K562 (cell line): Measurements from ENCODE around the gene OPHN1. TPM values are rescaled to one million over a fixed set of nuclear protein-coding genes. Genes with fewer than 3 reads are reported as not detected.

Experiments
- ATAC-seq: fragments of 200-7000 bp; cut with Tn5 transposase; 3 replicates; pipeline ENCODE4 v1.9.1; 2020; ENCODE audit warnings: moderate library complexity
- BruUV-seq: library from RNA; stranded (reverse); fragments of 400-500 nt; replicated peaks from 2 replicates; lab custom pipeline; 2021; lab: Mats Ljungman, UMichigan
- CTCF ChIA-PET: fragments of 300-600 bp; formaldehyde crosslinking; extraction: SDS; loops from one replicate; lab custom pipeline; 2021; ENCODE audit warnings: low intra/inter-chr PET ratio; lab: Yijun Ruan, JAX
- POLR2A ChIA-PET: fragments of 300-600, 350-650 bp; sonication (Branson Sonifier 250); formaldehyde crosslinking; extraction: SDS; loops from one replicate; lab custom pipeline; 2021; ENCODE audit warnings: antibody characterized with exemption, inconsistent platforms; lab: Yijun Ruan, JAX
- DNase-seq, 4 experiments: peaks; one replicate each; pipeline versions ENCODE4 v3.0.0 to v3.0.0-alpha.2; 2011 to 2018; ENCODE audit warnings: low spot score in 3 of 4, mixed read lengths in 3 of 4; ENCODE audit errors: extremely low read depth in 1 of 4
- FAIRE-seq: peaks from 2 replicates; lab custom pipeline; 2011; peaks lifted over from hg19 to GRCh38; lab: Jason Lieb, UNC
- H2AFZ ChIP-seq: 2 replicates; pipeline ENCODE4 v1.6.0; 2011; ENCODE audit warnings: low read depth, low read length, control low read depth, inconsistent platforms
- H3K27ac ChIP-seq: fragments of 200-600 bp; 3 replicates; pipeline ENCODE4 v1.8.0; 2011; ENCODE audit warnings: low read depth, mild to moderate bottlenecking, control low read depth, inconsistent platforms, low read length, moderate library complexity, mixed read lengths; ENCODE audit errors: extremely low read depth
- H3K27me3 ChIP-seq, 2 experiments: fragments of 300-600 bp in 1 of 2; 2 replicates in 1 of 2; 3 replicates in 1 of 2; pipeline versions ENCODE4 v1.6.0 to v1.8.0; 2011; ENCODE audit warnings: inconsistent platforms in 2 of 2, low read length in 2 of 2, mild to moderate bottlenecking in 1 of 2, mixed read lengths in 1 of 2, moderate library complexity in 1 of 2; ENCODE audit not compliant: control insufficient read depth in 2 of 2, insufficient read depth in 2 of 2
- H3K36me3 ChIP-seq: fragments of 300-600 bp; 3 replicates; pipeline ENCODE4 v1.8.0; 2011; ENCODE audit warnings: mild to moderate bottlenecking, low read length, inconsistent platforms; ENCODE audit not compliant: control insufficient read depth, insufficient read depth
- H3K4me1 ChIP-seq, 2 experiments: fragments of 200-600 bp in 1 of 2; replicated peaks in 1 of 2; 2 replicates in 1 of 2; 3 replicates in 1 of 2; pipeline versions ENCODE4 v1.5.1 to v1.8.0; 2011; ENCODE audit warnings: inconsistent platforms in 2 of 2, low read length in 2 of 2, mild to moderate bottlenecking in 1 of 2, mixed read lengths in 1 of 2, moderate library complexity in 1 of 2; ENCODE audit not compliant: control insufficient read depth in 2 of 2, insufficient read depth in 2 of 2
- H3K4me2 ChIP-seq: 2 replicates; pipeline ENCODE4 v1.6.1; 2011; ENCODE audit warnings: low read length, control low read depth, inconsistent platforms, mixed read lengths; ENCODE audit not compliant: insufficient read depth
- H3K4me3 ChIP-seq: fragments of 200-600 bp; sonication (generic), shearing (Covaris generic); 2 replicates; pipeline ENCODE4 v1.5.1; 2016; ENCODE audit warnings: control low read depth, inconsistent platforms
- H3K79me2 ChIP-seq: fragments of 200-600 bp; 3 replicates; pipeline ENCODE4 v1.8.0; 2011; ENCODE audit warnings: low read length, inconsistent platforms; ENCODE audit not compliant: control insufficient read depth, insufficient read depth
- H3K9ac ChIP-seq, 2 experiments: 2 replicates each; pipeline versions ENCODE4 v1.6.0 to v1.6.1; 2011; ENCODE audit warnings: low read depth in 2 of 2, low read length in 2 of 2, control low read depth in 1 of 2, inconsistent platforms in 1 of 2, mild to moderate bottlenecking in 1 of 2, mixed read lengths in 1 of 2; ENCODE audit not compliant: insufficient read depth in 1 of 2
- H3K9me1 ChIP-seq: one replicate; pipeline ENCODE4 v1.6.0; 2011; ENCODE audit warnings: inconsistent platforms, mild to moderate bottlenecking, low read length, moderate library complexity; ENCODE audit not compliant: control insufficient read depth, insufficient read depth
- H3K9me3 ChIP-seq: replicated peaks from 2 replicates; pipeline ENCODE4 v1.5.1; 2011; ENCODE audit warnings: low read depth, low read length, inconsistent platforms; ENCODE audit not compliant: control insufficient read depth, insufficient read depth
- H4K20me1 ChIP-seq: replicated peaks from 2 replicates; pipeline ENCODE4 v1.6.1; 2011; ENCODE audit warnings: low read length, inconsistent platforms, mixed read lengths; ENCODE audit not compliant: control insufficient read depth, insufficient read depth
- ATF7 ChIP-seq: fragments of 450-650 bp; IDR thresholded peaks from 2 replicates; pipeline ENCODE4 v1.7.1; 2014; ENCODE audit warnings: mild to moderate bottlenecking, moderate library complexity
- C11orf30 ChIP-seq: fragments of 450-650 bp; IDR thresholded peaks from 2 replicates; pipeline ENCODE4 v1.6.1; 2016; ENCODE audit warnings: low read depth, mild to moderate bottlenecking
- HDAC6 ChIP-seq: IDR thresholded peaks from 2 replicates; pipeline ENCODE4 v1.6.1; 2012; ENCODE audit warnings: low read depth, mild to moderate bottlenecking, control low read depth, inconsistent platforms, low read length, moderate library complexity
- THRAP3 ChIP-seq: fragments of 450-650 bp; IDR thresholded peaks from 2 replicates; pipeline ENCODE4 v1.6.1; 2016; ENCODE audit warnings: mild to moderate bottlenecking, inconsistent platforms, borderline replicate concordance
- ZBTB1 ChIP-seq: sonication (generic); formaldehyde crosslinking; IDR thresholded peaks from 2 replicates; pipeline ENCODE4 v1.8.1; 2023; ENCODE audit warnings: missing genetic modification reagents, low read depth, mild to moderate bottlenecking, borderline replicate concordance
- ZNF316 ChIP-seq: fragments of 450-650 bp; IDR thresholded peaks from 2 replicates; pipeline ENCODE4 v1.6.1; 2016
- ZNF561 ChIP-seq: fragments of 450-650 bp; formaldehyde crosslinking; conservative IDR thresholded peaks from 2 replicates; pipeline ENCODE4 v1.4.0; 2020; ENCODE audit warnings: mild to moderate bottlenecking, moderate library complexity
- in situ Hi-C: fragments of 300-500 bp; cut with MboI; formaldehyde crosslinking; loops from 4 replicates; pipeline ENCODE4 v1.15.0; 2018; ENCODE audit warnings: inconsistent platforms, mixed read lengths
- intact Hi-C: fragments of 100-400 bp; cut with micrococcal nuclease; formaldehyde crosslinking; loops from 2 replicates; pipeline ENCODE4 v1.14.2; 2022
- polyA plus RNA-seq, 8 experiments: library from polyadenylated mRNA; depleted of rRNA in 4 of 8; stranded (reverse) in 5 of 8; unstranded in 3 of 8; fragments of >200 nt; fragmentation: Nextera tagmentation in 2 of 8; fragmentation: Illumina TruSeq in 1 of 8; extraction: Ambion mirVana in 2 of 8; extraction: Trizol in 1 of 8; gene quantifications; 2 replicates each; pipeline versions ENCODE4 v1.2.1 to v1.2.3, GENCODE V29; 2011 to 2014; ENCODE audit warnings: inconsistent platforms in 1 of 8, missing spikeins in 1 of 8
- total RNA-seq, 7 experiments: library from RNA; depleted of rRNA in 6 of 7; stranded (reverse); fragments of >200 nt in 6 of 7; fragmentation: Illumina TruSeq in 2 of 7; extraction: Trizol in 2 of 7; gene quantifications; 2 replicates each; pipeline versions ENCODE4 v1.2.1 to v1.2.3, GENCODE V29; 2011 to 2021; ENCODE audit warnings: low replicate concordance in 1 of 7
- TF ChIP-seq, protein P1 (sequence below): fragments of 450-650 bp; formaldehyde crosslinking; IDR thresholded peaks from 2 replicates; pipeline ENCODE4 v1.4.0; 2020; ENCODE audit warnings: mild to moderate bottlenecking, mixed read lengths
- TF ChIP-seq, protein P2 (sequence below), 3 experiments: fragments of 200-800 bp in 1 of 3; sonication (Bioruptor generic) in 1 of 3; sonication (generic) in 1 of 3; formaldehyde crosslinking in 1 of 3; IDR thresholded peaks; 2 replicates each; pipeline versions ENCODE4 v1.6.1 to v1.8.0; 2016 to 2022; ENCODE audit warnings: mild to moderate bottlenecking in 2 of 3, missing compliant biosample characterization in 2 of 3, missing genetic modification characterization in 2 of 3, missing genetic modification reagents in 1 of 3
- TF ChIP-seq, protein P3 (sequence below): sonication (generic); formaldehyde crosslinking; IDR thresholded peaks from 2 replicates; pipeline ENCODE4 v1.8.0; 2022; ENCODE audit warnings: missing genetic modification reagents, mild to moderate bottlenecking, moderate library complexity, borderline replicate concordance

OPHN1 gene
- total and polyA plus RNA-seq, 9 of the 15 experiments (the other 6 are each of a cell fraction or from before 2014, with no cell fraction given): 0.28 to 1.8 (median 1.0) TPM

- no peak overlapping the region for H2AFZ ChIP-seq
- H3K4me2 ChIP-seq: no peak overlapping the region
- H3K27me3 ChIP-seq: no peaks in the 10 kb centered on the region
- no peaks in the 10 kb centered on the region for H3K4me1 ChIP-seq
- H3K4me3 ChIP-seq: no peak overlapping the region
- ChIA-PET CTCF (no interaction called here), POLR2A (no interaction called here)
- H3K36me3 ChIP-seq: no peaks in the 10 kb centered on the region
- in situ Hi-C loops (no loop called here), intact Hi-C loops (no loop called here)
- no peaks in the 10 kb centered on the region for H3K79me2 ChIP-seq
- H3K9me3 ChIP-seq: no peaks in the 10 kb centered on the region
- FAIRE-seq: no peak
- H4K20me1 ChIP-seq: no peaks in the 10 kb centered on the region
- TF ChIP-seq, protein P1, sequence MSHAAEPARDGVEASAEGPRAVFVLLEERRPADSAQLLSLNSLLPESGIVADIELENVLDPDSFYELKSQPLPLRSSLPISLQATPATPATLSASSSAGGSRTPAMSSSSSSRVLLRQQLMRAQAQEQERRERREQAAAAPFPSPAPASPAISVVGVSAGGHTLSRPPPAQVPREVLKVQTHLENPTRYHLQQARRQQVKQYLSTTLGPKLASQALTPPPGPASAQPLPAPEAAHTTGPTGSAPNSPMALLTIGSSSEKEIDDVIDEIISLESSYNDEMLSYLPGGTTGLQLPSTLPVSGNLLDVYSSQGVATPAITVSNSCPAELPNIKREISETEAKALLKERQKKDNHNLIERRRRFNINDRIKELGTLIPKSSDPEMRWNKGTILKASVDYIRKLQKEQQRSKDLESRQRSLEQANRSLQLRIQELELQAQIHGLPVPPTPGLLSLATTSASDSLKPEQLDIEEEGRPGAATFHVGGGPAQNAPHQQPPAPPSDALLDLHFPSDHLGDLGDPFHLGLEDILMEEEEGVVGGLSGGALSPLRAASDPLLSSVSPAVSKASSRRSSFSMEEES (CRISPR knock-in tag): no peak
- no peak for TF ChIP-seq HDAC6
- TF ChIP-seq, protein P2, sequence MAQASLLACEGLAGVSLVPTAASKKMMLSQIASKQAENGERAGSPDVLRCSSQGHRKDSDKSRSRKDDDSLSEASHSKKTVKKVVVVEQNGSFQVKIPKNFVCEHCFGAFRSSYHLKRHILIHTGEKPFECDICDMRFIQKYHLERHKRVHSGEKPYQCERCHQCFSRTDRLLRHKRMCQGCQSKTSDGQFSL (CRISPR knock-in tag; IDR thresholded peaks at IDR 0.05): no peak
- TF ChIP-seq, protein P2 (tag; IDR thresholded peaks at IDR 0.05): no peak
- TF ChIP-seq C11orf30: peak; percentile 21; the same call in 1 of the 2 replicates
- no peak for TF ChIP-seq ZNF561 (CRISPR knock-in tag)
- TF ChIP-seq THRAP3: no peak
- TF ChIP-seq ZNF316: 0 out of 2 replicates have a peak, but pooled peaks have one; percentile 11
- no peak for TF ChIP-seq ZBTB1 (CRISPR knock-in tag)
- TF ChIP-seq ATF7: no peak
- TF ChIP-seq, protein P3, sequence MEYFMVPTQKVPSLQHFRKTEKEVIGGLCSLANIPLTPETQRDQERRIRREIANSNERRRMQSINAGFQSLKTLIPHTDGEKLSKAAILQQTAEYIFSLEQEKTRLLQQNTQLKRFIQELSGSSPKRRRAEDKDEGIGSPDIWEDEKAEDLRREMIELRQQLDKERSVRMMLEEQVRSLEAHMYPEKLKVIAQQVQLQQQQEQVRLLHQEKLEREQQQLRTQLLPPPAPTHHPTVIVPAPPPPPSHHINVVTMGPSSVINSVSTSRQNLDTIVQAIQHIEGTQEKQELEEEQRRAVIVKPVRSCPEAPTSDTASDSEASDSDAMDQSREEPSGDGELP (CRISPR knock-in tag): no peak
- TF ChIP-seq, all 486 proteins: peak for 2
- DNase-seq (no peak), ATAC-seq (no peak)
- no peak overlapping the region for H3K27ac ChIP-seq
- H3K9me1 ChIP-seq: no peaks in the 10 kb centered on the region
- BruUV-seq: no TSS peak
- H3K9ac ChIP-seq: no peak overlapping the region
Measured at GRCh38 chrX:68115371-68115770, 317.9 kb downstream of the OPHN1 start.
